ENCODE data around the gene ANGEL1.

ANGEL1 gene

GRCh38 chr14:76778546-76779215 lies 34.0 kb downstream of the ANGEL1 start:
- no peak for DNase-seq

GRCh38 chr14:76777721-76778120 lies 35.0 kb downstream of the ANGEL1 start:
- no peak for DNase-seq

GRCh38 chr14:76776428-76777251 lies 36.0 kb downstream of the ANGEL1 start:
- no peak for DNase-seq

GRCh38 chr14:76775695-76776427 lies 36.8 kb downstream of the ANGEL1 start:
- DNase-seq, result no peak

GRCh38 chr14:76774821-76775694 lies 37.6 kb downstream of the ANGEL1 start:
- no peak for DNase-seq

GRCh38 chr14:76773956-76774820 lies 38.5 kb downstream of the ANGEL1 start:
- no peak for DNase-seq

GRCh38 chr14:76773188-76773885 lies 39.3 kb downstream of the ANGEL1 start:
- DNase-seq, result no peak

- DNase-seq, result no peak
Observed at GRCh38 chr14:76772300-76773187, 40.1 kb downstream of the ANGEL1 start.

- no peak for DNase-seq
Observed at GRCh38 chr14:76771437-76771980, 41.2 kb downstream of the ANGEL1 start.

- no peak for DNase-seq
Observed at GRCh38 chr14:76770521-76771436, 41.9 kb downstream of the ANGEL1 start.

GRCh38 chr14:76769636-76770292 lies 42.9 kb downstream of the ANGEL1 start:
- DNase-seq, result no peak

- DNase-seq, result no peak
Observed at GRCh38 chr14:76768671-76769500, 43.8 kb downstream of the ANGEL1 start.

- peak; percentile 54 for DNase-seq
Observed at GRCh38 chr14:76767681-76768656, 44.7 kb downstream of the ANGEL1 start.

GRCh38 chr14:76765461-76765931 lies 47.2 kb downstream of the ANGEL1 start:
- no peak for DNase-seq
